ENCODE results near the gene RFT1.

RFT1 gene

GRCh38 chr3:53074761-53075742, 55.2 kb downstream of the RFT1 start:
- peak overlapping the region; percentile 74 for H3K27ac ChIP-seq (replicated peaks)
- DNase-seq (ENCODE audit: low read depth in 1 of 2, low spot score in 1 of 2): no peak
- TF ChIP-seq REST (IDR thresholded peaks at IDR 0.05; ENCODE audit: insufficient replicate concordance, low read depth): no peak
- no peaks in the 10 kb centered on the region for H3K27me3 ChIP-seq (ENCODE audit: insufficient read depth, poor library complexity, severe bottlenecking)
- H3K4me3 ChIP-seq (replicated peaks; ENCODE audit: insufficient read depth, low read length): no peak overlapping the region

DNA sequence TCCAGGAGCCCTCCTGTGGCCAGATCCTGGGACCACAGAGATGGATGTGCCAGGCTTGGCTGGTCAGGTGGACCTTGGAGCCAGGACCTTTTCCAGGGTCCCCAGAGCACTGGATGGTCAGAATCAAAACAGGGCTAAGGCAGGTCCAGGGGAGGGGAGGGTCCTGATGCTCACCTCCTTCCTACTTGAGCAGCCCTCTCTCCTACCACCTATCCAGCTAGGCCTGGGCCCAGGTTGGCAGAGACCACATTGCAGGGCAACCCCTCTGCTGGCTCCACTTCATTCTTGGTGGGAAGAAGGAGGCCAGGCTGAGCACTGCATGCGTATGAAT, 55.9 kb downstream of the RFT1 start:
- H3K4me3 ChIP-seq (replicated peaks; ENCODE audit: insufficient read depth, low read length): no peak overlapping the region
- no peaks in the 10 kb centered on the region for H3K27me3 ChIP-seq (ENCODE audit: insufficient read depth, poor library complexity, severe bottlenecking)
- no peak for DNase-seq (ENCODE audit: low read depth in 1 of 2, low spot score in 1 of 2)
- no peak overlapping the region; the same call in 1 of the 2 replicates for H3K27ac ChIP-seq (replicated peaks)
- TF ChIP-seq, protein P1, sequence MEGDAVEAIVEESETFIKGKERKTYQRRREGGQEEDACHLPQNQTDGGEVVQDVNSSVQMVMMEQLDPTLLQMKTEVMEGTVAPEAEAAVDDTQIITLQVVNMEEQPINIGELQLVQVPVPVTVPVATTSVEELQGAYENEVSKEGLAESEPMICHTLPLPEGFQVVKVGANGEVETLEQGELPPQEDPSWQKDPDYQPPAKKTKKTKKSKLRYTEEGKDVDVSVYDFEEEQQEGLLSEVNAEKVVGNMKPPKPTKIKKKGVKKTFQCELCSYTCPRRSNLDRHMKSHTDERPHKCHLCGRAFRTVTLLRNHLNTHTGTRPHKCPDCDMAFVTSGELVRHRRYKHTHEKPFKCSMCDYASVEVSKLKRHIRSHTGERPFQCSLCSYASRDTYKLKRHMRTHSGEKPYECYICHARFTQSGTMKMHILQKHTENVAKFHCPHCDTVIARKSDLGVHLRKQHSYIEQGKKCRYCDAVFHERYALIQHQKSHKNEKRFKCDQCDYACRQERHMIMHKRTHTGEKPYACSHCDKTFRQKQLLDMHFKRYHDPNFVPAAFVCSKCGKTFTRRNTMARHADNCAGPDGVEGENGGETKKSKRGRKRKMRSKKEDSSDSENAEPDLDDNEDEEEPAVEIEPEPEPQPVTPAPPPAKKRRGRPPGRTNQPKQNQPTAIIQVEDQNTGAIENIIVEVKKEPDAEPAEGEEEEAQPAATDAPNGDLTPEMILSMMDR (IDR thresholded peaks at IDR 0.05; ENCODE audit: insufficient read depth, low read length): no peak
- no peak for TF ChIP-seq REST (IDR thresholded peaks at IDR 0.05; ENCODE audit: insufficient replicate concordance, low read depth)
- TF ChIP-seq GABPA (IDR thresholded peaks at IDR 0.05; ENCODE audit: low read depth): no peak
- TF ChIP-seq POLR2AphosphoS5 (IDR thresholded peaks at IDR 0.05; ENCODE audit: low read depth): no peak
- TF ChIP-seq SPI1 (IDR thresholded peaks at IDR 0.05; ENCODE audit: borderline replicate concordance, low read depth): no peak

GRCh38 chr3:53073553-53074365, 56.5 kb downstream of the RFT1 start:
- H3K27ac ChIP-seq (replicated peaks): peak overlapping the region; percentile 80
- H3K27me3 ChIP-seq (ENCODE audit: insufficient read depth, poor library complexity, severe bottlenecking): no peaks in the 10 kb centered on the region
- peak in 1 of 2 experiments; percentile 21 for DNase-seq (ENCODE audit: low read depth in 1 of 2, low spot score in 1 of 2)
- H3K4me3 ChIP-seq (replicated peaks; ENCODE audit: insufficient read depth, low read length): peak overlapping the region; percentile 78; the same call in 1 of the 2 replicates
- TF ChIP-seq POLR2AphosphoS5 (IDR thresholded peaks at IDR 0.05; ENCODE audit: low read depth) (no peak; the same call in 1 of the 2 replicates), REST (IDR thresholded peaks at IDR 0.05; ENCODE audit: insufficient replicate concordance, low read depth) (no peak), SPI1 (IDR thresholded peaks at IDR 0.05; ENCODE audit: borderline replicate concordance, low read depth) (no peak), GABPA (IDR thresholded peaks at IDR 0.05; ENCODE audit: low read depth) (no peak)
- TF ChIP-seq, protein P1 (IDR thresholded peaks at IDR 0.05; ENCODE audit: insufficient read depth, low read length): no peak

Data from HL-60 (cell line).